Epithelial cell of proximal tubule (primary cell): Measurements from ENCODE around the gene RER1. TPM values are rescaled to one million over a fixed set of nuclear protein-coding genes. Genes with fewer than 3 reads are reported as not detected.
A peak's percentile ranks its signal among the peaks of the same experiment; 100 is the strongest.

ENCODE experiments used
- DNase-seq: peaks from one replicate; pipeline ENCODE4 v3.0.0-alpha.2; 2011; ENCODE audit warnings: low read depth
- H3K4me3 ChIP-seq: 2 replicates; pipeline ENCODE4 v1.5.1; 2011; ENCODE audit warnings: low read depth, mild to moderate bottlenecking, low read length
- total RNA-seq: library from RNA; depleted of rRNA; stranded (reverse); fragments of >200 nt; gene quantifications from 2 replicates; pipeline ENCODE4 v1.2.3, GENCODE V29; 2015
- TF ChIP-seq, protein P1 (sequence below): conservative IDR thresholded peaks from 2 replicates; pipeline ENCODE4 v1.5.1; 2012; ENCODE audit warnings: low read depth, mild to moderate bottlenecking, low read length

Gene RER1
- total RNA-seq, 1 donor from 2014 or later = 185 TPM

DNA sequence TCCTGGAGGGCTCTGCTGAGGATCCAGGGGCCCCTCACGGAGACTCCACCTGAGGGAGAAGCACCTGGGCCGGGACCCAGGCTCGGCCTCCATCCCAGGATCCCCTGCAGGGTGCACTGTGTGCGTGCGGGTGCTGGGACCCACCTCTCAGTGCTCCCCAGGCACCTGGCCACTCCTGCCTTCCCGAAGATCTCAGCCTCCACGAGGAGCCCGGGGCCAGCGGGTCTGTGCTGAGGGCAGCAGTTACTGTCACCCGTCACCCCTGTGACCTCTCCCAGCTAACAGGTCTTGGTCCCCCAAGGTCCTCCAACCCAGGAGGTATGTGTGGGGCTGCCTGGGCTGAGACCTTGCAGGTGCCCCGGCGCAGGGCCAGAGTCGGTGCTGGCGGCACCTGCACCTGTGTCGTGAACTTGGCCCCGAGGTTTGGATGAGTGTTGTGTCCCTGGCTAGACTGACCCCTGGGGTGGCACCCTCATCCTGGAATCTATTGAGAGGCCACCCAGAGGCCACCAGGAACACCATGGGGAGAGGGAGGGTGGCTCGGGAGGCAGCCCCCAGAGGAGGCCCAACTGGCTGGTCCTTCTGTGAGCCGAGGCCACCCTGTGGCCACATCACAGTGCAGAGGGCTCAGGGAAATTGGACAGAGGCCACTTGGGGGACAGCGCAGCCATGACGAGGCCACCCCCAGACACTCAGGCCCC lies 17.9 kb upstream of the RER1 start:
- no peak for DNase-seq
- TF ChIP-seq, protein P1, sequence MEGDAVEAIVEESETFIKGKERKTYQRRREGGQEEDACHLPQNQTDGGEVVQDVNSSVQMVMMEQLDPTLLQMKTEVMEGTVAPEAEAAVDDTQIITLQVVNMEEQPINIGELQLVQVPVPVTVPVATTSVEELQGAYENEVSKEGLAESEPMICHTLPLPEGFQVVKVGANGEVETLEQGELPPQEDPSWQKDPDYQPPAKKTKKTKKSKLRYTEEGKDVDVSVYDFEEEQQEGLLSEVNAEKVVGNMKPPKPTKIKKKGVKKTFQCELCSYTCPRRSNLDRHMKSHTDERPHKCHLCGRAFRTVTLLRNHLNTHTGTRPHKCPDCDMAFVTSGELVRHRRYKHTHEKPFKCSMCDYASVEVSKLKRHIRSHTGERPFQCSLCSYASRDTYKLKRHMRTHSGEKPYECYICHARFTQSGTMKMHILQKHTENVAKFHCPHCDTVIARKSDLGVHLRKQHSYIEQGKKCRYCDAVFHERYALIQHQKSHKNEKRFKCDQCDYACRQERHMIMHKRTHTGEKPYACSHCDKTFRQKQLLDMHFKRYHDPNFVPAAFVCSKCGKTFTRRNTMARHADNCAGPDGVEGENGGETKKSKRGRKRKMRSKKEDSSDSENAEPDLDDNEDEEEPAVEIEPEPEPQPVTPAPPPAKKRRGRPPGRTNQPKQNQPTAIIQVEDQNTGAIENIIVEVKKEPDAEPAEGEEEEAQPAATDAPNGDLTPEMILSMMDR = peak; percentile 16
- no peak overlapping the region for H3K4me3 ChIP-seq

DNA sequence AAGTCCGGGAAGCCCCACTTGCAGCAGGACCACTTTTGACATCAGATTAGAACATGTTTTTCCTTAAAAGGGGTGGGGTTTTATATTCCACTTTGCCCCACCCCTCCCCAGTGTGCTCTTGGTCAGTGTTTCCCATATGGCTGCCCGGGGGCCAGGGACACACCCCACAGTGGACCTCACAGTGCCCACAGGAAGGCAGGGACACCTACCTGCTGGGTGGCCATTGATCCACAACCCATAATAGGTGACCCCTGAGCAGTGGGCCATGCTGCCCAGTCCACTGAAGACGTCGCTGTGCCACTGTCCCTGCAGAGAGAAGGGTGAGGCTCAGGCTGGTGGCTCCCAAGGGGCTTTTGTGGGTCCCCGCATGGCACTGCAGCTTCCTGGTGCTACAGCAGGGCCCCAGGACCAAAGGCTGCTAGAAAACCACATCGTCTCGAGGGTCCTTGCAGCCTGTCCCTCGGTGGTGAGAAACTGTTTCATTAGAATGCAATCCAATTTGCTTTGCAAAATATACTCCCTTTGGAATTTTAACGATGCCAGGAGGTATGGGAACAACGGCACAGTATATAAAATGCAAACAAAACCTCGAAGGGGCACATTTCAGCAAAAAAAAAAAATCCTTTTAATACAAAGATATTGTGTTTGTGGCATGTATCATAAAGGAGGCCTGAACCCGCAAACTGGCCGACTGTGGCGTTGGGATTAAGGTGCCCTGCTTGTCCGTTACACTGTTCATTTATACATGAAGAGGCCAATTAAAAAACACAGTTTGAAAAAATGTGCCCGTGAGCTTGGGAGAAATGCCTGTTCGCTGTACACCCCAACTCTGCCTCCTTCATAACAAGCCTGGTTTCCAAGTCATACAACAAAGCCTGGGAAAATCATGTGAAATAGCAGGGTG lies 17.1 kb upstream of the RER1 start:
- no peak overlapping the region for H3K4me3 ChIP-seq
- DNase-seq = no peak
- TF ChIP-seq, protein P1 = no peak

DNA sequence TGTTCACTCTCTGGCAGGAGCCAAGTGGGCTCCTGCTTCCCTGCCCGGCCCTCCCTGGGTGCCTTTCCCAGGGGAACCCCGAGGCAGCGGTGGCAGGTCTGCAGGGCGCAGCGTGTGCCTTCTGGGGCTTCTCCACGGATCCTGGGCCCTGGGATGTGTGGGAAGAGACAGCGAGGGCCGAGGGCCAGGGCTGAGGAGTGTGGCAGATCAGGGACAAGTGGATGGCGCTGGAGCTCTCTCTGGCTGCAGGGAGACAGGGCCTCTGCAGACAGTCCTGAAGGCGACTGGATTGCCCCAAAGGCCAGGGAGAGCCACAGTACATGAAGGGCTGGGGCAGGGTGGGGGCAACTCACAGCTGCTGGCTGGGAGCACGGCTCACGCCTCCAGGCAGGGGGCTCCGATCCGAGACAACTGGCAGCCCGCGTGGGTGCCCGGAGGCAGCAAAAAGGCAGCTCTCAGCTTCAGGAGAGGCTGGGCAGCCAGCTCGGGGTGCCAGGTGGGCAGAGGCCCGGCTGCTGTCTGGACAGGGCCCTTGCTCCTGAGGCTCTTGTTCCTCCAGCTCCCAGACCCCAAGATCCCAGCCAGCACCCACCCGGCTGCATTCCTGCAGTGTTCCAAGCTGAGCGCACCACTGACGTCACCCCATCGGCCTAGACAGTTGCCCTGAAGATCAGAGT lies 16.3 kb upstream of the RER1 start:
- no peak overlapping the region for H3K4me3 ChIP-seq
- DNase-seq = no peak
- TF ChIP-seq, protein P1 = no peak

DNA sequence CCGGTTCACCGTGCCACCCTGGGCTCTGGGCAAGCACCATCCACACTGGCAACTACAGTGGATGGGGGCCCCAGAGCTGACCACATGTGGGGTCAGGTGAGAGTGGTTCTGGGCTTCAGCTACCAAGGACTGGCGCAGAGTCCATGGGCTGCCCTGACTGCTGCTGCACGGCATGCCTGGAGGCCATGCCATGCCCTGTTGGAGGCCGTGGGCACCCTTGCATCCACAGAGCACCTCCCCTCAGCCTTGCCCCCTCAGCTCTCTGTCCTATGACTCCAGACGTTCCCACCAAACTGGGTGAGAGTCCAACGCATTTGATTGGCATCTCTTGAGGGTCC lies 15.7 kb upstream of the RER1 start:
- TF ChIP-seq, protein P1 = no peak
- no peak for DNase-seq
- H3K4me3 ChIP-seq = no peak overlapping the region

DNA sequence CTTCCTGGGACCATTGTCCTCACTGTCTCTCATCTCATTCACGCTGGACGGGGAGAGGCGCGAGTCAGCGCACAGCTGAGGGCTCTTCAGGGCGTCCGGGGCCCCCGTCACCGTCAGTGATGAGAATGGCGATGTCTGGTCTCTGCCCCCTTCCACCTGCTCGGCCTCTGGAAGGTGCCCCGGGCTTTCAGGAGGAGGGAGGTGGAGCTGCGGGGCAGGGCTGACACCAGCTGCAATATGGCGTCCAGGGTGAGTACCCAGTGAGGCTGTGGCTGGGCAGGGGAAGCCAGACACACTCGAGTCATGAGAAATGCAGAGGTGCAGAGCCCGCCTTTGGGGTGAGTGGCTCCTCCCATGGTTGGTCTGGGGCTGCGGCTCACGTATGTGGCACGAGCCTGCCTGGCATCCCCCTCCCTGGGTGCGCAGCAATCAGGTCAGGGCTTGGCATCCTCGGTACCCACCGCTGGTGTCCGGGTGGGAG lies 15.3 kb upstream of the RER1 start:
- DNase-seq = no peak
- no peak overlapping the region for H3K4me3 ChIP-seq
- TF ChIP-seq, protein P1 = no peak

DNA sequence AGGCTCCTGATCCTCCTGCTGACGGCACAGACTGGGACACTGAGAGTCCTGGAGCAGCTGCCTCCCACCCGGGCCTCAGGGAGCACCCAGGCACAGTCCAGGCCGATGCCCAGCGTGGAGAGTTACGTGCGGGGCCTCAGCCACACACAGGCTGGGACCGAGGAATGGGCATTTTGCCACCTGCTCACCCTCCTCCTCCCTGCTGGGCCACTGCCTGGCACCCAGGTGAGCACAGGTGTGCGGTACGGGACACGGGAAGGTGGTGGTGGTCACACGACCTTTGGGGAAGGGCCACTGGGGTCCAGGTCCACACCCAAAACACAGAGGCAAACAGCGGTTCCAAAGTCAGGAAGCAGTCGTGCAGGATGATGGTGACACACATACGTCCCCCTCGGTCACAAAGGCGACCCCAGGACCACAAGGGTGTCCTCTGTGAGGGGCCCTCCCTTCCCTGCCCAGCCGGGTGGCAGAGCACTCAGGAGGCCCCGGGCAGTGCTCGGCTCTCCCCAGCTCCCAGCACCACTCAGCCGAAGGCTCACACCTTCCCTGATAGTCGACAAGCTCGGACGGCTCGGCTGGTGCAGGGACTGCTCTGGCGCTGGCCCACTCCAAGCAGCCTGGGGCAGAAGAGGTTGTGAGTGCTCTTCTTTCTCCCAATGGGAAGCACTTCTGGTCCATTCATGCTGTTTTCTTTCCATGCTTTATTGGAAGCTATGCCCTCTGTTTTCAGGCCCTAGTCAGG lies 14.5 kb upstream of the RER1 start:
- TF ChIP-seq, protein P1 = no peak
- no peak for DNase-seq
- no peak overlapping the region for H3K4me3 ChIP-seq
